HEK293 (cell line): ENCODE results near the gene GSK3B.

ENCODE experiments used
- CTCF ChIA-PET: fragments of 350-600 bp; formaldehyde crosslinking; extraction: SDS; loops from one replicate; lab custom pipeline; 2021; ENCODE audit warnings: antibody characterized with exemption; lab: Yijun Ruan, JAX
- POLR2A ChIA-PET: fragments of 300-600 bp; formaldehyde crosslinking; extraction: SDS; loops from one replicate; lab custom pipeline; 2020; ENCODE audit warnings: antibody characterized with exemption, inconsistent platforms; lab: Yijun Ruan, JAX
- H3K27ac ChIP-seq: fragments of 200-500 bp; sonication (Bioruptor generic); 2 replicates; pipeline ENCODE4 v1.5.1; 2014; ENCODE audit warnings: low read depth, low read length, control low read depth, inconsistent platforms; ENCODE audit errors: extremely low read depth
- H3K36me3 ChIP-seq, 2 experiments: fragments of 200-500 bp in 1 of 2; sonication (Bioruptor generic) in 1 of 2; 1 replicate in 1 of 2; 2 replicates in 1 of 2; pipeline ENCODE4 v1.5.1; 2014 to 2017; ENCODE audit warnings: inconsistent platforms in 2 of 2, low read length in 2 of 2; ENCODE audit not compliant: control insufficient read depth in 2 of 2, insufficient read depth in 1 of 2
- H3K4me1 ChIP-seq: fragments of 200-500 bp; sonication (Bioruptor generic); 2 replicates; pipeline ENCODE4 v1.5.1; 2014; ENCODE audit warnings: mild to moderate bottlenecking, low read length, inconsistent platforms; ENCODE audit not compliant: control insufficient read depth, insufficient read depth
- H3K4me3 ChIP-seq: 2 replicates; pipeline ENCODE4 v1.5.1; 2011; ENCODE audit warnings: low read depth, mild to moderate bottlenecking, control low read depth, low read length, moderate library complexity
- H3K9me3 ChIP-seq: fragments of 200-500 bp; sonication (Bioruptor generic); 2 replicates; pipeline ENCODE4 v1.5.1; 2014; ENCODE audit warnings: low read depth, low read length, inconsistent platforms; ENCODE audit not compliant: control insufficient read depth, insufficient read depth
- BCL11A ChIP-seq: fragments of 450-650 bp; formaldehyde crosslinking; IDR thresholded peaks from 2 replicates; pipeline ENCODE4 v1.5.1; 2016; ENCODE audit warnings: low read depth, missing biosample characterization, missing genetic modification characterization
- GLI4 ChIP-seq: fragments of 450-650 bp; formaldehyde crosslinking; IDR thresholded peaks from 2 replicates; pipeline ENCODE4 v1.5.1; 2016; ENCODE audit warnings: missing biosample characterization, missing genetic modification characterization
- GLIS1 ChIP-seq: fragments of 450-650 bp; formaldehyde crosslinking; IDR thresholded peaks from 2 replicates; pipeline ENCODE4 v1.5.1; 2016; ENCODE audit warnings: missing biosample characterization, missing genetic modification characterization
- MZF1 ChIP-seq: fragments of 450-650 bp; formaldehyde crosslinking; IDR thresholded peaks from 2 replicates; pipeline ENCODE4 v1.5.1; 2017; ENCODE audit warnings: missing biosample characterization, missing genetic modification characterization, borderline replicate concordance
- RBAK ChIP-seq: fragments of 450-650 bp; formaldehyde crosslinking; IDR thresholded peaks from 2 replicates; pipeline ENCODE4 v1.5.1; 2016; ENCODE audit warnings: missing biosample characterization, missing genetic modification characterization
- SCRT1 ChIP-seq: fragments of 450-650 bp; formaldehyde crosslinking; IDR thresholded peaks from 2 replicates; pipeline ENCODE4 v1.5.1; 2016; ENCODE audit warnings: missing biosample characterization, missing genetic modification characterization, borderline replicate concordance
- YY1 ChIP-seq: fragments of 450-650 bp; formaldehyde crosslinking; IDR thresholded peaks from 2 replicates; pipeline ENCODE4 v1.5.1; 2018; ENCODE audit warnings: missing biosample characterization, missing genetic modification characterization
- ZBTB1 ChIP-seq: fragments of 450-650 bp; formaldehyde crosslinking; IDR thresholded peaks from 2 replicates; pipeline ENCODE4 v1.5.1; 2016; ENCODE audit warnings: missing biosample characterization, missing genetic modification characterization
- ZBTB20 ChIP-seq: fragments of 450-650 bp; formaldehyde crosslinking; IDR thresholded peaks from 2 replicates; pipeline ENCODE4 v1.5.1; 2016; ENCODE audit warnings: missing biosample characterization, missing genetic modification characterization
- ZFP3 ChIP-seq: fragments of 450-650 bp; formaldehyde crosslinking; IDR thresholded peaks from 2 replicates; pipeline ENCODE4 v1.5.1; 2016; ENCODE audit warnings: low read depth, missing biosample characterization, missing genetic modification characterization
- ZNF121 ChIP-seq: fragments of 450-650 bp; formaldehyde crosslinking; IDR thresholded peaks from 2 replicates; pipeline ENCODE4 v1.5.1; 2016; ENCODE audit warnings: missing biosample characterization, missing genetic modification characterization
- ZNF138 ChIP-seq: fragments of 450-650 bp; formaldehyde crosslinking; IDR thresholded peaks from 2 replicates; pipeline ENCODE4 v1.5.1; 2016; ENCODE audit warnings: missing biosample characterization, missing genetic modification characterization, borderline replicate concordance
- ZNF341 ChIP-seq: fragments of 450-650 bp; formaldehyde crosslinking; IDR thresholded peaks from 2 replicates; pipeline ENCODE4; 2016; ENCODE audit warnings: low read depth, missing biosample characterization, missing genetic modification characterization
- ZNF560 ChIP-seq: fragments of 450-650 bp; formaldehyde crosslinking; IDR thresholded peaks from 2 replicates; pipeline ENCODE4 v1.5.1; 2017; ENCODE audit warnings: missing biosample characterization, missing genetic modification characterization, borderline replicate concordance
- ZNF571 ChIP-seq: fragments of 450-650 bp; formaldehyde crosslinking; IDR thresholded peaks from 2 replicates; pipeline ENCODE4 v1.5.0; 2017; ENCODE audit warnings: missing biosample characterization, missing genetic modification characterization
- ZNF580 ChIP-seq: fragments of 450-650 bp; formaldehyde crosslinking; IDR thresholded peaks from 2 replicates; pipeline ENCODE4 v1.5.1; 2016; ENCODE audit warnings: missing biosample characterization, missing genetic modification characterization
- ZNF664 ChIP-seq: fragments of 450-650 bp; formaldehyde crosslinking; IDR thresholded peaks from 2 replicates; pipeline ENCODE4 v1.5.1; 2016; ENCODE audit warnings: missing biosample characterization, missing genetic modification characterization
- ZNF677 ChIP-seq: fragments of 450-650 bp; IDR thresholded peaks from 2 replicates; pipeline ENCODE4 v1.5.0; 2018; ENCODE audit warnings: missing biosample characterization, mild to moderate bottlenecking, missing genetic modification characterization, moderate library complexity
- ZNF768 ChIP-seq: fragments of 450-650 bp; formaldehyde crosslinking; IDR thresholded peaks from 2 replicates; pipeline ENCODE4 v1.5.1; 2018; ENCODE audit warnings: missing biosample characterization, mild to moderate bottlenecking, missing genetic modification characterization
- ZNF776 ChIP-seq: fragments of 450-650 bp; formaldehyde crosslinking; IDR thresholded peaks from 2 replicates; pipeline ENCODE4 v1.5.0; 2017; ENCODE audit warnings: missing biosample characterization, missing genetic modification characterization, borderline replicate concordance
- ZNF830 ChIP-seq: fragments of 450-650 bp; IDR thresholded peaks from 2 replicates; pipeline ENCODE4 v1.5.0; 2018; ENCODE audit warnings: missing biosample characterization, missing genetic modification characterization, low read depth, mild to moderate bottlenecking, moderate library complexity
- TF ChIP-seq, protein P1 (sequence below): fragments of 450-650 bp; formaldehyde crosslinking; IDR thresholded peaks from 2 replicates; pipeline ENCODE4 v1.5.1; 2016; ENCODE audit warnings: missing biosample characterization, missing genetic modification characterization
- TF ChIP-seq, protein P2 (sequence below): fragments of 450-650 bp; formaldehyde crosslinking; IDR thresholded peaks from 2 replicates; pipeline ENCODE4 v1.5.1; 2016; ENCODE audit warnings: missing biosample characterization, missing genetic modification characterization
- TF ChIP-seq, protein P3 (sequence below): fragments of 450-650 bp; formaldehyde crosslinking; IDR thresholded peaks from 2 replicates; pipeline ENCODE4 v1.5.1; 2016; ENCODE audit warnings: missing biosample characterization, missing genetic modification characterization

GSK3B gene

GRCh38 chr3:120139140-120139539 lies 44.9 kb upstream of the GSK3B start (continued):
- no peak for TF ChIP-seq ZNF580 (tag by site-specific recombination)

GRCh38 chr3:120137548-120137947 lies 43.3 kb upstream of the GSK3B start:
- H3K9me3 ChIP-seq, result no peaks in the 10 kb centered on the region
- ChIA-PET POLR2A (no interaction called here), CTCF (no interaction called here)
- no peak overlapping the region for H3K27ac ChIP-seq
- H3K4me1 ChIP-seq, result no peaks in the 10 kb centered on the region
- no peak for TF ChIP-seq BCL11A (tag by site-specific recombination)
- TF ChIP-seq, protein P1, sequence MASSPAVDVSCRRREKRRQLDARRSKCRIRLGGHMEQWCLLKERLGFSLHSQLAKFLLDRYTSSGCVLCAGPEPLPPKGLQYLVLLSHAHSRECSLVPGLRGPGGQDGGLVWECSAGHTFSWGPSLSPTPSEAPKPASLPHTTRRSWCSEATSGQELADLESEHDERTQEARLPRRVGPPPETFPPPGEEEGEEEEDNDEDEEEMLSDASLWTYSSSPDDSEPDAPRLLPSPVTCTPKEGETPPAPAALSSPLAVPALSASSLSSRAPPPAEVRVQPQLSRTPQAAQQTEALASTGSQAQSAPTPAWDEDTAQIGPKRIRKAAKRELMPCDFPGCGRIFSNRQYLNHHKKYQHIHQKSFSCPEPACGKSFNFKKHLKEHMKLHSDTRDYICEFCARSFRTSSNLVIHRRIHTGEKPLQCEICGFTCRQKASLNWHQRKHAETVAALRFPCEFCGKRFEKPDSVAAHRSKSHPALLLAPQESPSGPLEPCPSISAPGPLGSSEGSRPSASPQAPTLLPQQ (tag by site-specific recombination), result no peak
- no peak for TF ChIP-seq ZNF571
- TF ChIP-seq ZBTB1 (tag by site-specific recombination), result no peak
- no peak for TF ChIP-seq ZBTB20 (tag by site-specific recombination)
- TF ChIP-seq SCRT1, result no peak
- no peak for TF ChIP-seq ZNF768 (tag by site-specific recombination)
- TF ChIP-seq ZNF830 (tag by site-specific recombination), result no peak
- no peak for TF ChIP-seq YY1 (tag by site-specific recombination)
- no peaks in the 10 kb centered on the region for H3K36me3 ChIP-seq
- H3K4me3 ChIP-seq, result no peak overlapping the region

DNA sequence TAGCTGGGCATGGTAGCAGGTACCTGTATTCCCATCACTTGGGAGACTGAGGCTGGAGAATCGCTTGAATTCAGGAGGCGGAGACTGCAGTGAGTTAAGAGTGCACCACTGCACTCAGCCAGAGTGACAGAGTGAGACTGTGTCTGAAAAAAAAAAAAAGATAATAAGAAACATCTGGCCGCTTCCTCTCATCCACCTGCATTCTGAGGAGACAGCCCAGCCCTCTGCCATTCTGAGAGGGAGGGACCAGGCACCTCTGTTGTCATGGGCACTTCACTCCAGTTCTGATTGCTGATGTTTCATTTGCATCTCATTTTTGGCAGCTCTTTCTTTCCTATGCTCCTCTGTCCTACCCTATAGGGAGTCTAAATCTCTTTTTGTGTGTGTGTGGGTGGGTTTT lies 36.4 kb upstream of the GSK3B start:
- H3K9me3 ChIP-seq, result no peaks in the 10 kb centered on the region
- ChIA-PET POLR2A (interaction anchor here (0.9 kb wide), 1 partner anchor 35 kb away, joined by 3 read pairs; no protein-coding TSS in a partner anchor), CTCF (no interaction called here)
- H3K4me3 ChIP-seq, result no peak overlapping the region
- H3K36me3 ChIP-seq, result no peaks in the 10 kb centered on the region
- H3K4me1 ChIP-seq, result no peaks in the 10 kb centered on the region
- no peak for TF ChIP-seq ZNF776 (tag by site-specific recombination)
- no peak for TF ChIP-seq ZNF138 (tag by site-specific recombination)
- no peak for TF ChIP-seq GLIS1 (tag by site-specific recombination)
- no peak for TF ChIP-seq ZNF341 (tag by site-specific recombination)
- no peak overlapping the region for H3K27ac ChIP-seq

DNA sequence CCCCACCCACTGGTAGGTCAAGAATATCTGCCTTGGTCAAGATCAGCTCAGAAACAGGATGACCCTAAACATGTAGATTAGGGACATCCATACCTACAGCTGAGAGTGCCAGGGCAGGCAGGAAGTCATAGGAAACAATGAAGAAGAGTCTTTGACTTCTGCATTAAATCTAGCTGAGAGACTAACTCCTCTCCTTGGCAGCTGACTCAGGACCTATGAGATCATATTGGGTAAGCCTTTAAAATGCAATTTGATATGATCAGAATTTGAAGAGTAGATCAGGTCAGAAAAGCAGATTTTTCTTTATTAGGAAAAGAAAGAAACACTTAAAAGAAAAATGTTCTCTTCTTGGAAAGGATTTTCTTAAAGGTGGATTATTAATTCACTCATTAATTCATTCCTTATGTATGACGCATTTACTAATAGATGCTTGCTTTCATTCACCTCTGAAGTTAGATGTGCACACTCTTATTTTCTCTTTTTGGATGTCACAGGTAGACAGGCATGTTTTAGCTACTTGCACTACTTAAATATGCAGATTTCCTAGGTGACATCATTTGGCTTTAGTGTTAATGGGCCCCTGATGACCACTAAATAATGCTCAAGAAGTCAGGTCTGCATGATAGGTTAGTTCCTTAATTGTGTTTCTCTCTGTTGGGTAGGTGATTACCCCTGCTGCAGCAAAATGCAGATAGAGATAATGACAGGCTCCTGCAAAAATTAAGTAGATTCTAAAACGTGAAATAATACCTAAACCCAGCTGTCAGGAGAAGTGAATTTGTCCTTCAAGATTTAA lies 35.7 kb upstream of the GSK3B start:
- H3K9me3 ChIP-seq, result no peaks in the 10 kb centered on the region
- CTCF ChIA-PET, result no interaction called here
- no peaks in the 10 kb centered on the region for H3K36me3 ChIP-seq
- no peak overlapping the region for H3K4me3 ChIP-seq
- no peak overlapping the region for H3K27ac ChIP-seq
- POLR2A ChIA-PET, result interaction anchor here (0.9 kb wide), 1 partner anchor 34 kb away, joined by 3 read pairs; no protein-coding TSS in a partner anchor
- TF ChIP-seq, protein P2, sequence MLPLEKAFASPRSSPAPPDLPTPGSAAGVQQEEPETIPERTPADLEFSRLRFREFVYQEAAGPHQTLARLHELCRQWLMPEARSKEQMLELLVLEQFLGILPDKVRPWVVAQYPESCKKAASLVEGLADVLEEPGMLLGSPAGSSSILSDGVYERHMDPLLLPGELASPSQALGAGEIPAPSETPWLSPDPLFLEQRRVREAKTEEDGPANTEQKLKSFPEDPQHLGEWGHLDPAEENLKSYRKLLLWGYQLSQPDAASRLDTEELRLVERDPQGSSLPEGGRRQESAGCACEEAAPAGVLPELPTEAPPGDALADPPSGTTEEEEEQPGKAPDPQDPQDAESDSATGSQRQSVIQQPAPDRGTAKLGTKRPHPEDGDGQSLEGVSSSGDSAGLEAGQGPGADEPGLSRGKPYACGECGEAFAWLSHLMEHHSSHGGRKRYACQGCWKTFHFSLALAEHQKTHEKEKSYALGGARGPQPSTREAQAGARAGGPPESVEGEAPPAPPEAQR, result no peak
- TF ChIP-seq ZNF677 (tag by site-specific recombination), result no peak
- no peak for TF ChIP-seq ZFP3 (tag by site-specific recombination)
- no peak for TF ChIP-seq GLI4 (tag by site-specific recombination)
- TF ChIP-seq ZNF560 (tag by site-specific recombination), result no peak
- no peak for TF ChIP-seq ZNF121 (tag by site-specific recombination)
- no peak for TF ChIP-seq RBAK (tag by site-specific recombination)
- no peak for TF ChIP-seq ZNF664 (tag by site-specific recombination)
- TF ChIP-seq, protein P3, sequence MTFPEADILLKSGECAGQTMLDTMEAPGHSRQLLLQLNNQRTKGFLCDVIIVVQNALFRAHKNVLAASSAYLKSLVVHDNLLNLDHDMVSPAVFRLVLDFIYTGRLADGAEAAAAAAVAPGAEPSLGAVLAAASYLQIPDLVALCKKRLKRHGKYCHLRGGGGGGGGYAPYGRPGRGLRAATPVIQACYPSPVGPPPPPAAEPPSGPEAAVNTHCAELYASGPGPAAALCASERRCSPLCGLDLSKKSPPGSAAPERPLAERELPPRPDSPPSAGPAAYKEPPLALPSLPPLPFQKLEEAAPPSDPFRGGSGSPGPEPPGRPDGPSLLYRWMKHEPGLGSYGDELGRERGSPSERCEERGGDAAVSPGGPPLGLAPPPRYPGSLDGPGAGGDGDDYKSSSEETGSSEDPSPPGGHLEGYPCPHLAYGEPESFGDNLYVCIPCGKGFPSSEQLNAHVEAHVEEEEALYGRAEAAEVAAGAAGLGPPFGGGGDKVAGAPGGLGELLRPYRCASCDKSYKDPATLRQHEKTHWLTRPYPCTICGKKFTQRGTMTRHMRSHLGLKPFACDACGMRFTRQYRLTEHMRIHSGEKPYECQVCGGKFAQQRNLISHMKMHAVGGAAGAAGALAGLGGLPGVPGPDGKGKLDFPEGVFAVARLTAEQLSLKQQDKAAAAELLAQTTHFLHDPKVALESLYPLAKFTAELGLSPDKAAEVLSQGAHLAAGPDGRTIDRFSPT (tag by site-specific recombination), result no peak
- no peak for TF ChIP-seq MZF1 (tag by site-specific recombination)
- H3K4me1 ChIP-seq, result no peaks in the 10 kb centered on the region
